Subcutaneous abdominal adipose tissue (tissue), 5 donors: Measurements from ENCODE around the gene ROBO1.
"Not testable (repeated sequence)": the region's sequence is repeated elsewhere in the genome, so short reads cannot be mapped to it uniquely, and the experiment has no call there.

ENCODE experiments used
- H3K27ac ChIP-seq: one replicate; pipeline ENCODE4 v1.7.0; 2013; ENCODE audit warnings: low read depth, mild to moderate bottlenecking, inconsistent platforms, low read length, moderate library complexity
- H3K27me3 ChIP-seq, 5 donors: one replicate each; pipeline ENCODE4 v1.7.0; 2013; ENCODE audit warnings: low read length in 5 of 5, inconsistent platforms in 1 of 5; ENCODE audit not compliant: control insufficient read depth in 5 of 5, insufficient read depth in 4 of 5
- H3K36me3 ChIP-seq, 5 donors: one replicate each; pipeline ENCODE4 v1.7.0; 2013; ENCODE audit warnings: low read length in 5 of 5; ENCODE audit not compliant: control insufficient read depth in 5 of 5, insufficient read depth in 5 of 5
- H3K4me1 ChIP-seq, 5 donors: one replicate each; pipeline ENCODE4 v1.7.0; 2013; ENCODE audit warnings: low read length in 5 of 5, mild to moderate bottlenecking in 3 of 5, moderate library complexity in 1 of 5; ENCODE audit not compliant: control insufficient read depth in 5 of 5, insufficient read depth in 5 of 5
- H3K4me3 ChIP-seq, 5 donors: one replicate each; pipeline ENCODE4 v1.7.0; 2013; ENCODE audit warnings: low read length in 5 of 5, low read depth in 1 of 5
- H3K9ac ChIP-seq, 5 donors: one replicate each; pipeline ENCODE4 v1.7.0; 2013; ENCODE audit warnings: low read length in 5 of 5, mild to moderate bottlenecking in 4 of 5, moderate library complexity in 3 of 5
- H3K9me3 ChIP-seq, 5 donors: one replicate each; pipeline ENCODE4 v1.7.0; 2013; ENCODE audit warnings: low read length in 5 of 5; ENCODE audit not compliant: control insufficient read depth in 5 of 5
- donor health status: healthy.
- donor health status: healthy.
- donor health status: healthy.
- donor health status: healthy.
- donor health status: healthy.

Gene ROBO1

DNA sequence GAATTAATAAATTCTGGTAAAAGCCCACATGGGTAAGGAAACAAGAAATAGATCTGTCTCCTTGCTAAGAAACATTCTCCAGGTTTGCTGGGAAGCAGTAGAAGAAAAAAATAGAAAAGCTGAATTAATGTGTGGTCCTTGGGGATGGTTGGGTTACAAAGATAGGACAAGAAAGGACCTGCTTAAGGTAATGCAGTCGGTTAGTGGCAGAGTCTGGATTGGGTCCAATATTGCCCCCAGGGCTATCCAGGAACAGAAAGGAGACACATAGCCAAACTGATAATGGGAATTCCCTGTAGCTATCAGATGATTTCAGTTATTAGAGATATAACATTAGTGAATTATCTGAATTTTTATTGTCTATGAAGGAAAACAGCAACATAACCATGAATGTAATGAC is 584.3 kb downstream of the ROBO1 start:
- no peaks in the 10 kb centered on the region for H3K9me3 ChIP-seq
- no peaks in the 10 kb centered on the region for H3K36me3 ChIP-seq
- no peak overlapping the region for H3K4me3 ChIP-seq
- no peak overlapping the region for H3K9ac ChIP-seq
- H3K27me3 ChIP-seq, result no peaks in the 10 kb centered on the region
- no peaks in the 10 kb centered on the region for H3K4me1 ChIP-seq
- no peak overlapping the region for H3K27ac ChIP-seq

DNA sequence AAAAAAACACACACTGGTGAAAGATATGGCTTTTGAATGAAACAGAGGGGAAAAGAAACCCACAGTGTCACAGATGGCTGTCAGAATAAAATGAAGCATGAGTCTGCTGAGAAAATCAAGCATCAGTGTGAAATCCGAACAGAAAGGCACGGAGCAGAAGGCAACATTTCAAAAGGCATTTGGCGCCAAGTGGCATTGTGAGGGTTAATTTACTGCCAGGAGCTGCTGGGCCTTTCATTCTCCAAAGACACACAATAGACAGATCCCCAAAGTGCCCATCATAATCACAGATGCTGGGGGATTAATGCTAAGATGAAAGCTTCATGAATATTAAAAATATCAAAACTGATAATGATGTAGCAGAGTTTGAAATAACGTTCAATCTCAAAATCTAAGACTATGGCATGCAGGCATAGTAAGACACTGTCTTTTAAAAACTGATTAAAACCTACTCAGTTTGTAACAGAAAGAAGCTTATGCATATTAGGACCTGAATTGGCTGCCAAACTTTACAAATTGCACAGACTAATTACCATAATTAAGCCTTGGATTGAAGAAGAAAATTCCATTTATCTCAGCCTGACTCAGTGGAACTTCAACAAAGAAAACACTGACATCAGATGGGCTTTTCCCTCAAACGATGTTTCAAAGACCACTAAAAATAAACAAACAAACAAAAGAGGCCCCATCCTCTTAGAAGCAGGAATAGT is 589.2 kb downstream of the ROBO1 start:
- Histone ChIP-seq H3K4me1 (peaks cover 0 to 3% (median 0%) of the 10 kb centered on the region in 5 donors), H3K4me3 (no peak overlapping the region), H3K9me3 (no peaks in the 10 kb centered on the region), H3K9ac (no peak overlapping the region), H3K27ac (no peak overlapping the region), H3K27me3 (no peaks in the 10 kb centered on the region), H3K36me3 (no peaks in the 10 kb centered on the region)

DNA sequence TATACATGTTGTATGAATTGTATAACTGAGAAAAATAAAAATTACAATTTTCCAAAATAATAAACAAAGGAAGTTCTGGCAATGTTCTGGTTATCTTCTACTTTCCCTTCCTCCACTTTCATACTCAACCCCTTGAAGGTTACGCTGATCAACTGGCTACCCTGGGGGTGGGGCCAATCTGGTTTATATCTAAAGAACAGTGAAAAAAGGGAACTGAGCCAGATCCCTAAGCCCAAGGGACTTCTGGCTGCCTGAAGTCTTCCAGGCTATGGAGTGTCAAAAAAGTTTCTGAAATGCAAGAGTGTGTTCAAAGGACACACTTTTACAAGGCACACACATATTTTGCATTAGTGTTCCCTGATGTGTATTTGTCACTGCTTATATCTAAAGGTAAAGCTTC is 591.9 kb downstream of the ROBO1 start:
- Histone ChIP-seq H3K9ac (peak overlapping the region in 1 of 5 donors; percentile 11), H3K9me3 (no peaks in the 10 kb centered on the region), H3K4me1 (peaks cover 0 to 3% (median 0%) of the 10 kb centered on the region in 5 donors), H3K4me3 (no peak overlapping the region), H3K27ac (no peak overlapping the region), H3K27me3 (no peaks in the 10 kb centered on the region), H3K36me3 (no peaks in the 10 kb centered on the region)

DNA sequence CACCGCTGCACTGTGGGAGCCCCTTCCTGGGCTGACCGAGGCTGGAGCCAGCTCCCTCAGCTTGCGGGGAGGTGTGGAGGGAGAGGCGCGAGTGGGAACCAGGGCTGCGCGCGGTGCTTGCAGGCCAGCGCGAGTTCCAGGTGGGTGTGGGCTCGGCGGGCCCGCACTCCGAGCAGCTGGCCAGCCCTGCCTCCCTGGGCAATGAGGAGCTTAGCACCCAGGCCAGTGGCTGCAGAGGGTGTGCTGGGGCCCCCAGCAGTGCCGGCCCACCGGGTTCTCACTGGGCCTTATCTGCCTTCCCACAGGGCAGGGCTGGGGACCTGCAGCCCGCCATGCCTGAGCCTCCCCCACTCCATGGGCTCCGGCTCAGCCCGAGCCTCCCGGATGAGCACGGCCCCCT is 594.5 kb downstream of the ROBO1 start:
- not testable (repeated sequence) for H3K27ac ChIP-seq, H3K36me3 ChIP-seq, H3K9me3 ChIP-seq, H3K4me3 ChIP-seq, H3K4me1 ChIP-seq, H3K27me3 ChIP-seq, H3K9ac ChIP-seq

DNA sequence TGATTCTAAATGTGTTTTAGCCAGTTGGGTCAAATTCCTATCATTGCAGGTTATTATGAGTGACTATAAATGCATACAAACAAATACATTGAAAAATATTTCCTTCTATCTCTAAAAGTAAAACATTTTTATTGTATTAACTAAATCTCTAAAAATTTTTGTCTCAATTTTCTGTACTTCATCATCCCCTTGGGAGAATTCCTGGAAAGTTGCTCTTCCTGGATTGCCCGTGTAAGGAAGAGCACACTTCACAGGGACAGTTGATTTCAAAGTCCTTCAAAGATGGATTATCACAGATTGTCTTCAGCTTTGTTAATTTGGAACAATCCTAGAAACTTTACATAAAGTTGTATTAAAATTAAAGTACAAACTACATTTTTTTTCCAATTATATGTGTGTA is 595.6 kb downstream of the ROBO1 start:
- Histone ChIP-seq H3K36me3 (no peaks in the 10 kb centered on the region), H3K27ac (no peak overlapping the region), H3K4me3 (no peak overlapping the region), H3K27me3 (no peaks in the 10 kb centered on the region), H3K9ac (no peak overlapping the region), H3K4me1 (peaks cover 0 to 8% (median 0%) of the 10 kb centered on the region in 5 donors), H3K9me3 (no peaks in the 10 kb centered on the region)

DNA sequence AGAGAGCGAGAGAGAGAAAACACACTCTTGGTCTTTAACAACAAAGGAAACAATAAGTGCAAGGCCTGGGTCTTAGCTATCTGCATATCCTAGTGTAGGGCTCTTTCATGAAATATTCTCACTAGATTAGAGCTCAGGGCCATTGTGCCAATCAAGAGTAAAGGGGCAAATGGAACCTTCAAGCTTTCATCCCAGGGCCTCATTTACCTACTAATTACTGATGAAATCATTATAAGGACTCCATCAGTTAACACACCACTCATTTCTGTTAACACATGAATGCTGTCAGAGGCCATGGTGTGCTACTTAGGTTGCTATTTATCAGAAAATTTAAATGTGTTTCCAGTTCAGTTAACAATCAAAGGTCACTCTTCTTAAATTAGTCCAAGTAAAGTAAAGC is 597.8 kb downstream of the ROBO1 start:
- Histone ChIP-seq H3K9ac (no peak overlapping the region), H3K9me3 (no peaks in the 10 kb centered on the region), H3K36me3 (no peaks in the 10 kb centered on the region), H3K4me1 (peaks cover 0 to 5% (median 0%) of the 10 kb centered on the region in 5 donors), H3K27ac (no peak overlapping the region), H3K27me3 (no peaks in the 10 kb centered on the region), H3K4me3 (no peak overlapping the region)

DNA sequence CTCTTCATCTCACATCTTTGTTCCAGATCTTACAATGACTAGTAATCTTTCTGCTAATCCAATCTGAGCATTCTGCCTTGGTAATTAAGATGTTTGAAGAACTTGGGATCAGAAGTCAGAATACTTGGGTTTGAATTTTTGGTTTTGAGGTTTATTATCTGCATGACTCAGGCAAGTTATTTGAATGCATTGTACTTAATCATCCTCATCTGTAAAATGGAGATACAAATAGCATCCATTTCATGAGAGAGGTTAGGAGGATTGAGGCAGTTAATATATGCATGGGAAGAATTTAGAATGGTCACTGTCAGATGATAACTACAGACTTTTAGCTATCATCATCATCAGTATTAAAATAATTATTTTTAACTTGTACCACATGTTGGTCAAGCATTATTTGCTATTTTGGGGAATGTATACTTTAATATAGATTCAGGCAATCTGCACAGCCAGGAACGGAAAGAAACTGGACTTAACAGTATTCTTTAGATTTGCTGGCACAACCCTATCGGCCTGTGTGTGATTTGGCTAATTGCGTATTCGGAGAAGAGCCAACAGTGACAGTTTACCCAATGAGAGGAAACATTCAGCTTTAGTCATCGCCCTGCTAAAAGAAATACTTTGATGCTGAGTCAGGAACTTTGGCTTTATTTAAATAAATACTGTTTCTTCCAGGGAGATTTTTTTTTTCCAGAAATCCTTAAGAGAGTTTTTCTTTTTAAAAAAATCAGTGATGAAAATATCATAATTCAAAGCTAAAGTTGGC is 600.0 kb downstream of the ROBO1 start:
- no peaks in the 10 kb centered on the region for H3K27me3 ChIP-seq
- H3K9ac ChIP-seq, result no peak overlapping the region
- H3K27ac ChIP-seq, result no peak overlapping the region

DNA sequence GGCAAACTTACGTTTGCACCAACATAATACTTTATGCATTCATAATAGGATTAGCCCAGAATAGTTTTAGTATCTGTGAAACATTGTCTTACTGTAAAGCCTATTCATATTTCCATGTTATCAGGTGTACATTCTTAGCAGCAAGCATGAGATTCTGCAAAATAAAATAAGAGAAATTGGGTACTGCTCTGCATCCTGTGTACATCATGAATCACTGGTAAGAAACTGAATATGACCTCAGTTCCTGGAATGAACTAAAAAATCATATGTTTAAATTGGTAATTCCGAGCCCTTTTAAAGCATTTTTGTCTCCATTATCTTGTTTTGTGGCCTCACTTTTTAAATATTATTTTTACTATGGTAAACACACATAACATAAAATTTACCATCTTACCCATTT is 605.1 kb downstream of the ROBO1 start:
- H3K9ac ChIP-seq, result no peak overlapping the region
- no peaks in the 10 kb centered on the region for H3K36me3 ChIP-seq

More for the DNA sequence above, 600.0 kb downstream of the ROBO1 start:
- Histone ChIP-seq H3K9me3 (no peaks in the 10 kb centered on the region), H3K36me3 (no peaks in the 10 kb centered on the region), H3K4me3 (no peak overlapping the region), H3K4me1 (peaks cover 0 to 5% (median 0%) of the 10 kb centered on the region in 5 donors)

DNA sequence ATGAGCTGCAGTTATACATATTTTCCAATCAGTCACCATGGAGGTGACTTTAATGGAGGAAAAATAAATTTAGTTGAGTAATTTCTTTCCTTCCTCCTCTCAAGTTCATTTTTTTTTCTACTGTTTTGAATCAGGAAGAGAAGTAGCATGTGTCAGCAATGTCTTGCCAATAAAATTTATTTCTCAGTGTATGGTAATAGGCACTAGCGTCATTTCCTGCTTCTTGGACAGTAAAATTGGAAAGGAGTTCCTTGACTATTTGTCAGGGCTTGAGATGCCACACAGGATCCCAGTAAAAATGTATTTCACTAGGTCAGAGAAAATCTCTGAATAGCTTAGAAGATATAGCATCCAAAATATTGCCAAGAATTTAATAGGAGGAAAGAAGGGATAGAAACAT is 605.9 kb downstream of the ROBO1 start:
- no peaks in the 10 kb centered on the region for H3K9me3 ChIP-seq
- no peak overlapping the region for H3K4me3 ChIP-seq
- H3K9ac ChIP-seq, result no peak overlapping the region
- no peak overlapping the region for H3K27ac ChIP-seq
- no peaks in the 10 kb centered on the region for H3K36me3 ChIP-seq
- no peaks in the 10 kb centered on the region for H3K4me1 ChIP-seq
- H3K27me3 ChIP-seq, result no peaks in the 10 kb centered on the region

More for the DNA sequence above, 605.1 kb downstream of the ROBO1 start:
- Histone ChIP-seq H3K9me3 (no peaks in the 10 kb centered on the region), H3K4me3 (no peak overlapping the region), H3K4me1 (no peaks in the 10 kb centered on the region), H3K27ac (no peak overlapping the region), H3K27me3 (no peaks in the 10 kb centered on the region)

DNA sequence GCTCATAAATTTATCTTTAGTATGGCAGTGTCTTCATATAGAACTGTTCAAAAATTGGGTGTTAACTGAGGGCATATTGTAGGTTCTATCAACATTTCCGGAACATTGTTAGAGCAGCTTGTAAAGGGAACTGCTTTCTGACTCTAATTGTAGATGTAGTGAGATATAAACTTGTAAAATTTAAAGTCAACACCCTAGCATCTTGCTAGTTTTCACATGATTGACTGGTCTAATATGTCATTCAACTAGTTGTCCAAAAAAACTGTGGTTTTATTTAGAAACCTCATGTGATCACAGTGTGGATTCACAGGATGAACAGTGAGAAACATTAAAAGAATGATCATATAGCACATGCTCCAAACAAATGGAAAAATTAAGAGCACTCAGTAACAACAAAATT is 607.4 kb downstream of the ROBO1 start:
- no peaks in the 10 kb centered on the region for H3K36me3 ChIP-seq
- no peak overlapping the region for H3K27ac ChIP-seq
- H3K27me3 ChIP-seq, result no peaks in the 10 kb centered on the region
- no peaks in the 10 kb centered on the region for H3K4me1 ChIP-seq
- H3K9ac ChIP-seq, result no peak overlapping the region
- no peaks in the 10 kb centered on the region for H3K9me3 ChIP-seq
- H3K4me3 ChIP-seq, result no peak overlapping the region
